ENCODE data around the gene TANK.

TANK gene

DNA sequence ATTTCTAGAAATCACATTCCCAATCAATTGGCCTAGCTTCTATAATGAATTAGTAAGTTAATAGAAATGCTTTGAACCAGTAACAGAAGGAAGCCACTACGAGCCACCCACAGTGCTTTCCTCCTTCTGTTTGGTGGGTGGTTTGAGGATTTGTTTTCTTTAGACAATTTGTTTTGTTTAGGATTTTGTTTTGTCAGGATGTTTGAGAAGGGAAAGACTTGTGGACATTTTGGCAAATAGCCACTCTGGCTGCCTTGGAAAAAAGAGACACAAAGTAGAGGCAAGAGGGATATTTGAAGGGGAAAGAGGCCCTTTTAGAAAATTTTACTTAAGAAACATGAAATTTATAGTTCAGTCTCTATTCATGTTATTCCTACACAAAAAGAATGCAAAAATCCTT is 47.7 kb downstream of the TANK start:
- no peak overlapping the region for H2AFZ ChIP-seq (ENCODE audit: low read depth, low read length)
- 57% methylated on average over 1 of the region's 1 CpG for WGBS
- no peaks in the 10 kb centered on the region for H3K27me3 ChIP-seq (ENCODE audit: control insufficient read depth in 1 of 2, insufficient read depth in 1 of 2, low read length in 2 of 2)
- H4K91ac ChIP-seq (ENCODE audit: low read length) = no peak overlapping the region
- no peak overlapping the region for H3K4me2 ChIP-seq (ENCODE audit: low read length, poor library complexity, severe bottlenecking)
- H3K4ac ChIP-seq (ENCODE audit: low read depth in 1 of 2, low read length in 2 of 2) = no peak overlapping the region
- no peak overlapping the region for H3K4me3 ChIP-seq (ENCODE audit: insufficient read depth in 1 of 2, low read depth in 1 of 2, low read length in 2 of 2)
- no peak overlapping the region for H3K18ac ChIP-seq (ENCODE audit: low read depth in 1 of 2, low read length in 2 of 2)
- no peak overlapping the region for H4K8ac ChIP-seq (ENCODE audit: low read length)
- H2BK5ac ChIP-seq (ENCODE audit: low read depth, low read length, poor library complexity, severe bottlenecking) = no peak overlapping the region
- H3K27ac ChIP-seq (ENCODE audit: low read length, poor library complexity, severe bottlenecking) = no peak overlapping the region
- peaks cover 9 to 82% of the 10 kb centered on the region in 2 experiments for H3K36me3 ChIP-seq (ENCODE audit: control insufficient read depth in 1 of 2, insufficient read depth in 2 of 2, low read depth in 1 of 2, low read length in 2 of 2)
- H2BK15ac ChIP-seq (ENCODE audit: low read depth, poor library complexity, severe bottlenecking) = no peak overlapping the region
- no peak overlapping the region for H3K9ac ChIP-seq (ENCODE audit: low read length)
- no peaks in the 10 kb centered on the region for H3K9me3 ChIP-seq (ENCODE audit: control insufficient read depth, low read length)
- H3K23ac ChIP-seq (ENCODE audit: low read length in 2 of 2) = no peak overlapping the region
- no peak overlapping the region for H3K14ac ChIP-seq (ENCODE audit: low read length in 2 of 2)
- no peak overlapping the region for H2BK12ac ChIP-seq (ENCODE audit: low read length in 2 of 2)
- no peaks in the 10 kb centered on the region for H3K4me1 ChIP-seq (ENCODE audit: control insufficient read depth, insufficient read depth, low read depth, low read length)
- H3K79me1 ChIP-seq (replicated peaks; ENCODE audit: low read length, poor library complexity, severe bottlenecking) = peaks cover 4% of the 10 kb centered on the region
- H2BK120ac ChIP-seq (ENCODE audit: low read depth, low read length) = no peak overlapping the region
- H2AK5ac ChIP-seq (ENCODE audit: low read length, severe bottlenecking) = no peak overlapping the region
- peak; percentile 29 for DNase-seq

DNA sequence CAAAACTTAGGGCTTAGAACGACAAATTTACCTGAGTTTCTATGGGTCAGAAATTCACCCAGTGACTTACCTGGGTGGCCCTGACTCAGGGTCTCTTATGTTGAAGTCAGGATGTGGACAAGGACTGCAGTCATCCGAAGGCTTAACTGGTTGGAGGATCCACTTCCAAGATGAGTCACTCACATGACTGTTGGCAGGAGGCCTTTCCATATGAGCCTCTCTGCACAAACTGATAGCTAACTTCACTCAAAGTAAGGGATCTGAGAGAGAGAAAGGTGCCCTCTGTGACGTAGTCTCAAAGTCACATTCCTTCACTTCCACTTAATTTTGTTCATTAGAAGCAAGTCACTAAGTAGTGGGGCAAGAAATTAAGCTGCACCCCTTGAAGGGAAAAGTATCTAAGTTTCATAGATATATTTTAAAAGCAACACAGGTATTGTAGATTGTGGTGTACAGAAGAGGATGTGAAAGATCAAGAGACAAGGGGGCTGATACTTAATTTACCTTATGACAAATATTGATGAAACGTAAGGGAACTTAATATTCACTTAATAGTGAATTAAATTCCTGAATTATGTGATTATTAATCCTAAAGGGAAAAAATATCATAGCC is 48.4 kb downstream of the TANK start:
- 80% methylated on average over 1 of the region's 4 CpGs for WGBS
- H3K36me3 ChIP-seq (ENCODE audit: control insufficient read depth in 1 of 2, insufficient read depth in 2 of 2, low read depth in 1 of 2, low read length in 2 of 2) = peaks cover 13 to 80% of the 10 kb centered on the region in 2 experiments

DNA sequence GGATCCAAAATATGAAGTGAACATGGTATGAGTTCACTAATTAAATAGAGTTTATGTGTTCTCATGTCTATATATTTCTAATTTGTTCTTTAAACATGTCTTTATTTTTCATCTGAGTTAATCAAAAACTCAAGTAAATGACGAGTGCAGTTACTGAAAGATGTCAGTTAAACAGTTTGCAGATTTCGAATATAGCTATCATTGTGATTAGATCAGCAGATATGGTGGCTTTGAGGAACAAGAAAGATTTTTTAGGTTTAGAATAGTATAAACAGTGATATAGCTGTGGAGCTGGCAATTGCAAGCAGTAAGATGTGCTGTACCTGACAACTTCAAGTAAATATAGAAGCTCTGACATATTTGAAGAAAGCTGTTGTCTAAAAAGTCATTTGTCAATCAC is 49.7 kb downstream of the TANK start:
- no peak overlapping the region for H2BK15ac ChIP-seq (ENCODE audit: low read depth, poor library complexity, severe bottlenecking)
- H2AK5ac ChIP-seq (ENCODE audit: low read length, severe bottlenecking) = no peak overlapping the region
- H2BK120ac ChIP-seq (ENCODE audit: low read depth, low read length) = no peak overlapping the region
- 97% methylated on average over 2 of the region's 2 CpGs for WGBS
- H3K18ac ChIP-seq (ENCODE audit: low read depth in 1 of 2, low read length in 2 of 2) = no peak overlapping the region
- no peak overlapping the region for H3K23ac ChIP-seq (ENCODE audit: low read length in 2 of 2)
- H3K4ac ChIP-seq (ENCODE audit: low read depth in 1 of 2, low read length in 2 of 2) = no peak overlapping the region
- no peak overlapping the region for H3K14ac ChIP-seq (ENCODE audit: low read length in 2 of 2)
- H3K27ac ChIP-seq (ENCODE audit: low read length, poor library complexity, severe bottlenecking) = no peak overlapping the region
- H3K9ac ChIP-seq (ENCODE audit: low read length) = no peak overlapping the region
- no peak overlapping the region for H4K91ac ChIP-seq (ENCODE audit: low read length)
- H2AFZ ChIP-seq (ENCODE audit: low read depth, low read length) = no peak overlapping the region
- no peaks in the 10 kb centered on the region for H3K4me1 ChIP-seq (ENCODE audit: control insufficient read depth, insufficient read depth, low read depth, low read length)
- H2BK5ac ChIP-seq (ENCODE audit: low read depth, low read length, poor library complexity, severe bottlenecking) = no peak overlapping the region
- peaks cover 8% of the 10 kb centered on the region for H3K79me1 ChIP-seq (replicated peaks; ENCODE audit: low read length, poor library complexity, severe bottlenecking)
- no peak overlapping the region for H2BK12ac ChIP-seq (ENCODE audit: low read length in 2 of 2)
- no peak overlapping the region for H3K4me3 ChIP-seq (ENCODE audit: insufficient read depth in 1 of 2, low read depth in 1 of 2, low read length in 2 of 2)
- no peak overlapping the region for H4K8ac ChIP-seq (ENCODE audit: low read length)
- H3K9me3 ChIP-seq (ENCODE audit: control insufficient read depth, low read length) = no peaks in the 10 kb centered on the region
- no peaks in the 10 kb centered on the region for H3K27me3 ChIP-seq (ENCODE audit: control insufficient read depth in 1 of 2, insufficient read depth in 1 of 2, low read length in 2 of 2)
- H3K36me3 ChIP-seq (ENCODE audit: control insufficient read depth in 1 of 2, insufficient read depth in 2 of 2, low read depth in 1 of 2, low read length in 2 of 2) = peaks cover 12 to 78% of the 10 kb centered on the region in 2 experiments
- DNase-seq = no peak
- no peak overlapping the region for H3K4me2 ChIP-seq (ENCODE audit: low read length, poor library complexity, severe bottlenecking)

More for the DNA sequence above, 48.4 kb downstream of the TANK start:
- peaks cover 6% of the 10 kb centered on the region for H3K79me1 ChIP-seq (replicated peaks; ENCODE audit: low read length, poor library complexity, severe bottlenecking)
- H2BK12ac ChIP-seq (ENCODE audit: low read length in 2 of 2) = no peak overlapping the region
- H3K18ac ChIP-seq (ENCODE audit: low read depth in 1 of 2, low read length in 2 of 2) = no peak overlapping the region
- H3K4ac ChIP-seq (ENCODE audit: low read depth in 1 of 2, low read length in 2 of 2) = no peak overlapping the region
- H3K4me3 ChIP-seq (ENCODE audit: insufficient read depth in 1 of 2, low read depth in 1 of 2, low read length in 2 of 2) = no peak overlapping the region
- no peak overlapping the region for H2AFZ ChIP-seq (ENCODE audit: low read depth, low read length)
- no peak overlapping the region for H3K23ac ChIP-seq (ENCODE audit: low read length in 2 of 2)
- H3K14ac ChIP-seq (ENCODE audit: low read length in 2 of 2) = no peak overlapping the region
- peak; percentile 78 for DNase-seq
- no peak overlapping the region for H2BK120ac ChIP-seq (ENCODE audit: low read depth, low read length)
- no peak overlapping the region for H3K27ac ChIP-seq (ENCODE audit: low read length, poor library complexity, severe bottlenecking)
- no peaks in the 10 kb centered on the region for H3K27me3 ChIP-seq (ENCODE audit: control insufficient read depth in 1 of 2, insufficient read depth in 1 of 2, low read length in 2 of 2)
- no peak overlapping the region for H2BK15ac ChIP-seq (ENCODE audit: low read depth, poor library complexity, severe bottlenecking)
- no peak overlapping the region for H2AK5ac ChIP-seq (ENCODE audit: low read length, severe bottlenecking)
- H3K4me1 ChIP-seq (ENCODE audit: control insufficient read depth, insufficient read depth, low read depth, low read length) = no peaks in the 10 kb centered on the region
- H4K91ac ChIP-seq (ENCODE audit: low read length) = no peak overlapping the region
- H3K4me2 ChIP-seq (ENCODE audit: low read length, poor library complexity, severe bottlenecking) = no peak overlapping the region
- H3K9ac ChIP-seq (ENCODE audit: low read length) = no peak overlapping the region
- no peak overlapping the region for H2BK5ac ChIP-seq (ENCODE audit: low read depth, low read length, poor library complexity, severe bottlenecking)
- no peak overlapping the region for H4K8ac ChIP-seq (ENCODE audit: low read length)
- H3K9me3 ChIP-seq (ENCODE audit: control insufficient read depth, low read length) = no peaks in the 10 kb centered on the region

DNA sequence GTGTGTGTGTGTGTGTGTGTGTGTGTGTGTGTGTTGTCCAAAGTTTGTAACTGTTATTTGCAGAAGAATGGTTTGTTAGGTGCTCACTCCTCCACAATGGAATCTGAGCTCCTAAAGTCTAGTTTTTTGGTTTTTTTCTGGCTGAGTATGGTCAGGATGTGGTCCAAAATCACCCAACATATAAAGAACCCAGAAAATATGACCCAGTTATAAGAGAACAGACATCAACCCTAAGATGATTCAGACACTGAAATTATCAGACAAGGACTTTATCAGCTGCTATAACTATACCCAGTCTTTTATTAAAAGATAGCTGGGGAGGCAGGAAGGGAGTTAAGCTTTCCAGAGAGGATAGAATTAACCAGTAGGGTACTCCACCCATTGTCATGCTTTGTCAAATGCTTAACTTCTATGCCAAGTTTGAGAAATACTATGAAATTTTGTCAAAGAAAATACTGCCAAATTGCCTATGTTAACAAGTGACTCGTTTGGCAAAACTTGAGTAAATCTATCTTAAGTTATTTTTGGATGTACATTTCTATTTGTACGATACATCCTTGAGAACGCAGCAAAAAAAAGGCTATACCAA is 57.5 kb downstream of the TANK start:
- Histone ChIP-seq H3K9me3 (ENCODE audit: control insufficient read depth, low read length) (no peaks in the 10 kb centered on the region), H3K9ac (ENCODE audit: low read length) (no peak overlapping the region), H3K4ac (ENCODE audit: low read depth in 1 of 2, low read length in 2 of 2) (no peak overlapping the region), H3K4me1 (ENCODE audit: control insufficient read depth, insufficient read depth, low read depth, low read length) (no peaks in the 10 kb centered on the region), H3K4me2 (ENCODE audit: low read length, poor library complexity, severe bottlenecking) (no peak overlapping the region), H3K23ac (ENCODE audit: low read length in 2 of 2) (no peak overlapping the region), H3K4me3 (ENCODE audit: insufficient read depth in 1 of 2, low read depth in 1 of 2, low read length in 2 of 2) (no peak overlapping the region), H3K14ac (ENCODE audit: low read length in 2 of 2) (no peak overlapping the region), H4K91ac (ENCODE audit: low read length) (no peak overlapping the region), H2BK120ac (ENCODE audit: low read depth, low read length) (no peak overlapping the region), H3K36me3 (ENCODE audit: control insufficient read depth in 1 of 2, insufficient read depth in 2 of 2, low read depth in 1 of 2, low read length in 2 of 2) (peaks cover 10 to 55% of the 10 kb centered on the region in 2 experiments), H2BK12ac (ENCODE audit: low read length in 2 of 2) (no peak overlapping the region), H3K18ac (ENCODE audit: low read depth in 1 of 2, low read length in 2 of 2) (no peak overlapping the region), H2AK5ac (ENCODE audit: low read length, severe bottlenecking) (no peak overlapping the region), H2BK5ac (ENCODE audit: low read depth, low read length, poor library complexity, severe bottlenecking) (no peak overlapping the region), H3K27me3 (ENCODE audit: control insufficient read depth in 1 of 2, insufficient read depth in 1 of 2, low read length in 2 of 2) (no peaks in the 10 kb centered on the region), H4K8ac (ENCODE audit: low read length) (no peak overlapping the region), H2BK15ac (ENCODE audit: low read depth, poor library complexity, severe bottlenecking) (no peak overlapping the region), H2AFZ (ENCODE audit: low read depth, low read length) (no peak overlapping the region), H3K27ac (ENCODE audit: low read length, poor library complexity, severe bottlenecking) (no peak overlapping the region), H3K79me1 (replicated peaks; ENCODE audit: low read length, poor library complexity, severe bottlenecking) (peaks cover 20% of the 10 kb centered on the region)
- DNase-seq = no peak
- whole genome bisulfite sequencing = 100% methylated on average over 2 of the region's 3 CpGs

Measured in mesenchymal stem cell (in vitro differentiated cells and primary cell).